Choroid plexus epithelial cell (primary cell): ENCODE measurements around the gene ENTPD7.

Source experiments
- DNase-seq: peaks from one replicate; pipeline ENCODE4 v3.0.0-alpha.2; 2010; ENCODE audit warnings: low read depth
- H3K4me3 ChIP-seq: 2 replicates; pipeline ENCODE4 v1.5.1; 2011; ENCODE audit warnings: low read depth, mild to moderate bottlenecking, control low read depth, low read length, moderate library complexity
- TF ChIP-seq, protein P1 (sequence below): conservative IDR thresholded peaks from 2 replicates; pipeline ENCODE4 v1.5.1; 2011; ENCODE audit warnings: low read depth, mild to moderate bottlenecking, control low read depth, inconsistent platforms, low read length, moderate library complexity

Gene ENTPD7

DNA sequence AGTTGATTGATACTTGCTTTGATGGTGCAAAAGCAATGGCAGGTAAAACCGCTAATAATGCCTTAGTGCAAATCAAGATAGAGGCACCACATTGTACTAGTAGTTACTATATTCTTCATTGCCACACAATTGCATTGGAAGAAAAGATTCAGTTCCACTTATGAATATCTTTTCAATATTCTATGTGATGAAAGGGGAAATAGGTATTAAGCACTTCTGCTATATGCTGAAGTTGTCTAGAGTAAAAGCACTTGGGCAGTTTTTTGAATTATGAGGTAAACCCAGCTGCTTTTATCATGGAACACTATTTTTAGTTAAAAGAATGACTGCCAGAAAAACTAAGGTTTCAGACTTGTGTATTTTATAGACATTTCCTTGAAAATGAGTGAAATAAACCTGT, 15.5 kb downstream of the ENTPD7 start:
- H3K4me3 ChIP-seq = no peak overlapping the region
- DNase-seq = no peak
- TF ChIP-seq, protein P1, sequence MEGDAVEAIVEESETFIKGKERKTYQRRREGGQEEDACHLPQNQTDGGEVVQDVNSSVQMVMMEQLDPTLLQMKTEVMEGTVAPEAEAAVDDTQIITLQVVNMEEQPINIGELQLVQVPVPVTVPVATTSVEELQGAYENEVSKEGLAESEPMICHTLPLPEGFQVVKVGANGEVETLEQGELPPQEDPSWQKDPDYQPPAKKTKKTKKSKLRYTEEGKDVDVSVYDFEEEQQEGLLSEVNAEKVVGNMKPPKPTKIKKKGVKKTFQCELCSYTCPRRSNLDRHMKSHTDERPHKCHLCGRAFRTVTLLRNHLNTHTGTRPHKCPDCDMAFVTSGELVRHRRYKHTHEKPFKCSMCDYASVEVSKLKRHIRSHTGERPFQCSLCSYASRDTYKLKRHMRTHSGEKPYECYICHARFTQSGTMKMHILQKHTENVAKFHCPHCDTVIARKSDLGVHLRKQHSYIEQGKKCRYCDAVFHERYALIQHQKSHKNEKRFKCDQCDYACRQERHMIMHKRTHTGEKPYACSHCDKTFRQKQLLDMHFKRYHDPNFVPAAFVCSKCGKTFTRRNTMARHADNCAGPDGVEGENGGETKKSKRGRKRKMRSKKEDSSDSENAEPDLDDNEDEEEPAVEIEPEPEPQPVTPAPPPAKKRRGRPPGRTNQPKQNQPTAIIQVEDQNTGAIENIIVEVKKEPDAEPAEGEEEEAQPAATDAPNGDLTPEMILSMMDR = no peak

DNA sequence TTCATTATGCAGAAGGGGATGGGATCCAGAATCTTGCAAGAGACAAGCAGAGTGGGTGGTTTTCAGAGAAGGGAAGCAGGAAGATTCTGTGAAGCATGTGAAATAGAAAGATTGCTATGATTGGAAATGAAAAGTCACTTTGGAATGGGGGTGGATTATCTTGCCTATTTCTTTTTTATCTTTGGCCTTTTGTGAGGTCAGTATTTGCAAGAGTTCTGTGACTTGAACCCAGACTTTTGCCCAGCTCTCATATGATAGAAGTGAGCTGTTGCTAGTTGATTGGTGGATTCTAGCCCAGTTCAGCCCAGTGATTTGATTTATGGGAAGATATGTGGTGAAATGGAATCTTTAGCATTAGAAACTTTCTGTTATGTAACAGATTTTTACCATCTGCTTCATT, 17.1 kb downstream of the ENTPD7 start:
- H3K4me3 ChIP-seq = no peak overlapping the region
- TF ChIP-seq, protein P1 = no peak
- peak; percentile 88 for DNase-seq

DNA sequence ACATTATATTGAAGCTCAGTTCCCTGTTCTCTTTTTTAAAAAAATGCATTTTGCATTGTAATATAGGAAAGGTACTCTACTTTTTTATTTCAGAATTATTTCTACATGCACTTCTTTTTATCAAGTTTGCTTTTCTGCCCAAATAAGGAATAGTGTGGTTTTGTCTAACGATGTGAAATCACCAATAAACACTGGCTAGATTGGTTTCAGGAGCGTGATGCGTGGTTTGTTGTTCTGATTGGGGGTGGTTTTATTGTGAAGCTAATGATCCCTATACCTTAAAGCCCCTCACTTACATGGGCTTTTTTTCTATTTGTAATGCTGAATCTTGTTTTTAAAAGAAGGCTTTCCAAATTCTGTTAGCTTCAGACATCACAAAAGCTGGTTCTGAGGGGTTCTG, 17.6 kb downstream of the ENTPD7 start:
- no peak for DNase-seq
- H3K4me3 ChIP-seq = no peak overlapping the region
- TF ChIP-seq, protein P1 = no peak

DNA sequence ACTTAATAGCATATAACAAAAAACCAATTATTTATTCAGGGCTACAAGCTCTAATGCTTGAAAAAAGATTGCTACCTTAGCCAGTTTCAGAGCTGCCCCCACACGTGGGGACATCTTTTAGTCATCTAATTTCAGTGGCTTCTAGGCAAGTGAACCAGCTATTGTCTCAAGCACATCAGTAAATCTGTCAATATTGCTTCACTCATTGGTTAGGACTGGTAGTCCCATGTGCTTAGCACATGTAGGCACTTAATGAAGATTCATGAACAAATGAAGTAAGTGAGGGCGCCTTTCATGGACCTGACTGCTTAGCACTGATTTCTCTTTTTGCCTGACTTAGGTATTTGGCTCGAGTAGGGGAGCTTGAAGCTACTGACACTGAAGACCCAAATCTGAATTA, 19.6 kb downstream of the ENTPD7 start:
- H3K4me3 ChIP-seq = no peak overlapping the region
- TF ChIP-seq, protein P1 = no peak
- DNase-seq = no peak

DNA sequence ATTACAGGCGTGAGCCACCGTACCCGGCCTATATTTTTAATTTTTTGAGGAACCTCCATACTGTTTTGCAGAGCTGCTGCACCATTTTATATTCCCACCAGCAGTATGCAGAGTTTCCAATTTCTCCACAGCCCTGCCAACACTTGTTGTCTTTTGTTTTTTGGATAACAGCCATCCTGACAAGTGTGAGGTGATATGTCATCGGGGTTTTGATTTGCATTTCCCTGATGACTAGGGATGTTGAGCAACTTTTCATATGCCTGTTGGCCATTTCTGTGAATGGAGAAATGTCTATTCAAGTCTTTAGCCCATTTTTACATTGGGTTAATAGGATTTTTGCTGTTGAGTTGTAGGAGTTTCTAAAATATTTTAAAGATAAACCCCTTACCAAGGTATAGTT, 22.2 kb downstream of the ENTPD7 start:
- DNase-seq = peak; percentile 86
- TF ChIP-seq, protein P1 = no peak
- H3K4me3 ChIP-seq = no peak overlapping the region

GRCh38 chr10:99682032-99682431, 22.7 kb downstream of the ENTPD7 start:
- no peak overlapping the region for H3K4me3 ChIP-seq
- TF ChIP-seq, protein P1 = no peak
- DNase-seq = no peak

DNA sequence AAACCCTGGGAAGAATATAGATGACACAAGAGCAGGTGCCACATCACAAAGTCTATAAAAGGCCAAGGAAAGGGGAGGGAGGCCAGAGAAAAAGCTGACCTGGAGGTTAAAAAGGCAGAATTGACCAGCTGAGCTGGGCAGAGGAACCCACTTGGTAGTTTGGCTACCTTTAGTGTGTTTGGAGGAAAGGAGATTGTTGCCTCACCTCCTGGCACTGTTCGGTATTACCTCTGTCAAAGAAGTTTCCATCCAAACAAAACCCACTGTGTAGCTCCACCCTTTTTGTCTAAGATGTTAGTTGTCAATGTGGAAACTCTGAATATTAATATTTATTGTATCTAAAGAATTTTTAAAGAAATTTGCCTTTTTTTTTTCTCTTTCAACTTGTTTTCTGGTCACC, 23.4 kb downstream of the ENTPD7 start:
- no peak overlapping the region for H3K4me3 ChIP-seq
- DNase-seq = peak; percentile 26
- TF ChIP-seq, protein P1 = peak; percentile 35
